K562 (cell line): ENCODE results near the gene CADPS2. TPM values are rescaled to one million over a fixed set of nuclear protein-coding genes. Genes with fewer than 3 reads are reported as not detected.

Experiments used
- ATAC-seq: fragments of 200-7000 bp; cut with Tn5 transposase; 3 replicates; pipeline ENCODE4 v1.9.1; 2020; ENCODE audit warnings: moderate library complexity
- BruUV-seq: library from RNA; stranded (reverse); fragments of 400-500 nt; replicated peaks from 2 replicates; lab custom pipeline; 2021; lab: Mats Ljungman, UMichigan
- CTCF ChIA-PET: fragments of 300-600 bp; formaldehyde crosslinking; extraction: SDS; loops from one replicate; lab custom pipeline; 2021; ENCODE audit warnings: low intra/inter-chr PET ratio; lab: Yijun Ruan, JAX
- POLR2A ChIA-PET: fragments of 300-600, 350-650 bp; sonication (Branson Sonifier 250); formaldehyde crosslinking; extraction: SDS; loops from one replicate; lab custom pipeline; 2021; ENCODE audit warnings: antibody characterized with exemption, inconsistent platforms; lab: Yijun Ruan, JAX
- DNase-seq, 4 experiments: peaks; one replicate each; pipeline versions ENCODE4 v3.0.0 to v3.0.0-alpha.2; 2011 to 2018; ENCODE audit warnings: low spot score in 3 of 4, mixed read lengths in 3 of 4; ENCODE audit errors: extremely low read depth in 1 of 4
- FAIRE-seq: peaks from 2 replicates; lab custom pipeline; 2011; peaks lifted over from hg19 to GRCh38; lab: Jason Lieb, UNC
- H2AFZ ChIP-seq: 2 replicates; pipeline ENCODE4 v1.6.0; 2011; ENCODE audit warnings: low read depth, low read length, control low read depth, inconsistent platforms
- H3K27ac ChIP-seq: fragments of 200-600 bp; 3 replicates; pipeline ENCODE4 v1.8.0; 2011; ENCODE audit warnings: low read depth, mild to moderate bottlenecking, control low read depth, inconsistent platforms, low read length, moderate library complexity, mixed read lengths; ENCODE audit errors: extremely low read depth
- H3K27me3 ChIP-seq, 2 experiments: fragments of 300-600 bp in 1 of 2; 2 replicates in 1 of 2; 3 replicates in 1 of 2; pipeline versions ENCODE4 v1.6.0 to v1.8.0; 2011; ENCODE audit warnings: inconsistent platforms in 2 of 2, low read length in 2 of 2, mild to moderate bottlenecking in 1 of 2, mixed read lengths in 1 of 2, moderate library complexity in 1 of 2; ENCODE audit not compliant: control insufficient read depth in 2 of 2, insufficient read depth in 2 of 2
- H3K36me3 ChIP-seq: fragments of 300-600 bp; 3 replicates; pipeline ENCODE4 v1.8.0; 2011; ENCODE audit warnings: mild to moderate bottlenecking, low read length, inconsistent platforms; ENCODE audit not compliant: control insufficient read depth, insufficient read depth
- H3K4me1 ChIP-seq, 2 experiments: fragments of 200-600 bp in 1 of 2; replicated peaks in 1 of 2; 2 replicates in 1 of 2; 3 replicates in 1 of 2; pipeline versions ENCODE4 v1.5.1 to v1.8.0; 2011; ENCODE audit warnings: inconsistent platforms in 2 of 2, low read length in 2 of 2, mild to moderate bottlenecking in 1 of 2, mixed read lengths in 1 of 2, moderate library complexity in 1 of 2; ENCODE audit not compliant: control insufficient read depth in 2 of 2, insufficient read depth in 2 of 2
- H3K4me2 ChIP-seq: 2 replicates; pipeline ENCODE4 v1.6.1; 2011; ENCODE audit warnings: low read length, control low read depth, inconsistent platforms, mixed read lengths; ENCODE audit not compliant: insufficient read depth
- H3K4me3 ChIP-seq: fragments of 200-600 bp; sonication (generic), shearing (Covaris generic); 2 replicates; pipeline ENCODE4 v1.5.1; 2016; ENCODE audit warnings: control low read depth, inconsistent platforms
- H3K79me2 ChIP-seq: fragments of 200-600 bp; 3 replicates; pipeline ENCODE4 v1.8.0; 2011; ENCODE audit warnings: low read length, inconsistent platforms; ENCODE audit not compliant: control insufficient read depth, insufficient read depth
- H3K9ac ChIP-seq, 2 experiments: 2 replicates each; pipeline versions ENCODE4 v1.6.0 to v1.6.1; 2011; ENCODE audit warnings: low read depth in 2 of 2, low read length in 2 of 2, control low read depth in 1 of 2, inconsistent platforms in 1 of 2, mild to moderate bottlenecking in 1 of 2, mixed read lengths in 1 of 2; ENCODE audit not compliant: insufficient read depth in 1 of 2
- H3K9me1 ChIP-seq: one replicate; pipeline ENCODE4 v1.6.0; 2011; ENCODE audit warnings: inconsistent platforms, mild to moderate bottlenecking, low read length, moderate library complexity; ENCODE audit not compliant: control insufficient read depth, insufficient read depth
- H3K9me3 ChIP-seq: replicated peaks from 2 replicates; pipeline ENCODE4 v1.5.1; 2011; ENCODE audit warnings: low read depth, low read length, inconsistent platforms; ENCODE audit not compliant: control insufficient read depth, insufficient read depth
- H4K20me1 ChIP-seq: replicated peaks from 2 replicates; pipeline ENCODE4 v1.6.1; 2011; ENCODE audit warnings: low read length, inconsistent platforms, mixed read lengths; ENCODE audit not compliant: control insufficient read depth, insufficient read depth
- ARID1B ChIP-seq: fragments of 450-650 bp; IDR thresholded peaks from 2 replicates; pipeline ENCODE4 v1.6.1; 2016; ENCODE audit warnings: antibody characterized with exemption, mild to moderate bottlenecking, inconsistent platforms
- FIP1L1 ChIP-seq: fragments of 200-400 bp; formaldehyde crosslinking; IDR thresholded peaks from 2 replicates; pipeline ENCODE4 v1.6.1; 2018; ENCODE audit warnings: mild to moderate bottlenecking, low read depth, low read length; ENCODE audit not compliant: poor library complexity, severe bottlenecking
- FOXK2 ChIP-seq, 2 experiments: fragments of 450-650 bp; IDR thresholded peaks in 1 of 2; conservative IDR thresholded peaks in 1 of 2; 2 replicates each; pipeline ENCODE4 v1.6.1; 2016; ENCODE audit warnings: low read depth in 2 of 2, mild to moderate bottlenecking in 1 of 2
- MAZ ChIP-seq, 2 experiments: fragments of 450-650 bp in 1 of 2; sonication (generic) in 1 of 2; formaldehyde crosslinking; IDR thresholded peaks in 1 of 2; conservative IDR thresholded peaks in 1 of 2; 2 replicates each; pipeline versions ENCODE4 v1.4.0 to v1.5.0; 2020; ENCODE audit warnings: mild to moderate bottlenecking in 1 of 2, missing genetic modification reagents in 1 of 2
- NCOA1 ChIP-seq: fragments of 450-650 bp; IDR thresholded peaks from 2 replicates; pipeline ENCODE4 v1.6.1; 2016; ENCODE audit warnings: low read depth
- RAD51 ChIP-seq: fragments of 450-650 bp; IDR thresholded peaks from 2 replicates; pipeline ENCODE4 v1.7.1; 2016; ENCODE audit warnings: low read depth, mild to moderate bottlenecking, borderline replicate concordance
- RBM14 ChIP-seq: fragments of 200-400 bp; formaldehyde crosslinking; IDR thresholded peaks from 2 replicates; pipeline ENCODE4 v1.6.1; 2018; ENCODE audit warnings: low read depth, mild to moderate bottlenecking, low read length, moderate library complexity, borderline replicate concordance; ENCODE audit not compliant: insufficient read depth
- WGBS: fragments of 100-300 bp; shearing (Covaris generic); methylation state at CpG from one replicate; pipeline ENCODE4 v1.1.6; 2016; ENCODE audit warnings: low coverage, mixed read lengths; ENCODE audit not compliant: insufficient coverage; ENCODE audit errors: missing lambda C conversion rate; 5-methylcytosine and 5-hydroxymethylcytosine counted together
- in situ Hi-C: fragments of 300-500 bp; cut with MboI; formaldehyde crosslinking; loops from 4 replicates; pipeline ENCODE4 v1.15.0; 2018; ENCODE audit warnings: inconsistent platforms, mixed read lengths
- intact Hi-C: fragments of 100-400 bp; cut with micrococcal nuclease; formaldehyde crosslinking; loops from 2 replicates; pipeline ENCODE4 v1.14.2; 2022
- polyA plus RNA-seq, 8 experiments: library from polyadenylated mRNA; depleted of rRNA in 4 of 8; stranded (reverse) in 5 of 8; unstranded in 3 of 8; fragments of >200 nt; fragmentation: Nextera tagmentation in 2 of 8; fragmentation: Illumina TruSeq in 1 of 8; extraction: Ambion mirVana in 2 of 8; extraction: Trizol in 1 of 8; gene quantifications; 2 replicates each; pipeline versions ENCODE4 v1.2.1 to v1.2.3, GENCODE V29; 2011 to 2014; ENCODE audit warnings: inconsistent platforms in 1 of 8, missing spikeins in 1 of 8
- total RNA-seq, 7 experiments: library from RNA; depleted of rRNA in 6 of 7; stranded (reverse); fragments of >200 nt in 6 of 7; fragmentation: Illumina TruSeq in 2 of 7; extraction: Trizol in 2 of 7; gene quantifications; 2 replicates each; pipeline versions ENCODE4 v1.2.1 to v1.2.3, GENCODE V29; 2011 to 2021; ENCODE audit warnings: low replicate concordance in 1 of 7
- TF ChIP-seq, protein P1 (sequence below): fragments of 450-650 bp; formaldehyde crosslinking; IDR thresholded peaks from 2 replicates; pipeline ENCODE4 v1.4.0; 2020; ENCODE audit warnings: mild to moderate bottlenecking, mixed read lengths

CADPS2 gene
- total and polyA plus RNA-seq, 9 of the 15 experiments (the other 6 are each of a cell fraction or from before 2014, with no cell fraction given) = 0.03 to 0.14 (median 0.04) TPM; not detected in 1

DNA sequence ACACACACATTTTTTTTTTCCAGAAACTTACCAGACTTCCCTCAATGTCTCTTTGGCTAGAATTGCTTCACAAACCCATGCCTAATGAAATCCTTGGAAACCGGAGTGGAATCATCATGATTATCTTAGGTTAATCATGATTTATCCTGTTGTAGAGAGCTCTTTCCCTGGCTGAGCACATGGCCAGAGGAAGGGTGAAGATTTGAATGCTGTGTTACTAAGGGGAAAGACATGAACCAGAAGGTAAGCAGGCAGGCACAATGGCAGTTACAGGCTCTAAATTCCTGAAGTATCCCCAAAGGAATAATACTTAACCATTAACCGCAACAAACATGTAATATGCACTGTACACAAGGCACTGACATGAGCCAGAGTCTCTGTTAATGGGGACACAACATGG, 179.4 kb downstream of the CADPS2 start:
- no peak overlapping the region for H2AFZ ChIP-seq
- FAIRE-seq = no peak
- no peaks in the 10 kb centered on the region for H3K27me3 ChIP-seq
- H3K9ac ChIP-seq = no peak overlapping the region
- ChIA-PET POLR2A (no interaction called here), CTCF (no interaction called here)
- H3K36me3 ChIP-seq = no peaks in the 10 kb centered on the region
- no peaks in the 10 kb centered on the region for H4K20me1 ChIP-seq
- no peak for DNase-seq
- BruUV-seq = no TSS peak
- H3K4me3 ChIP-seq = no peak overlapping the region
- H3K79me2 ChIP-seq = no peaks in the 10 kb centered on the region
- intact Hi-C loops = no loop called here
- TF ChIP-seq NCOA1 = no peak
- TF ChIP-seq FIP1L1 = no peak
- no peak for TF ChIP-seq FOXK2 (conservative IDR thresholded peaks at IDR 0.05 in 1 of 2, IDR thresholded peaks at IDR 0.05 in 1 of 2; ENCODE audit: low read depth in 2 of 2)
- TF ChIP-seq ARID1B = no peak
- no peak for TF ChIP-seq MAZ (CRISPR knock-in tag; conservative IDR thresholded peaks at IDR 0.05 in 1 of 2, IDR thresholded peaks at IDR 0.05 in 1 of 2)
- TF ChIP-seq, protein P1, sequence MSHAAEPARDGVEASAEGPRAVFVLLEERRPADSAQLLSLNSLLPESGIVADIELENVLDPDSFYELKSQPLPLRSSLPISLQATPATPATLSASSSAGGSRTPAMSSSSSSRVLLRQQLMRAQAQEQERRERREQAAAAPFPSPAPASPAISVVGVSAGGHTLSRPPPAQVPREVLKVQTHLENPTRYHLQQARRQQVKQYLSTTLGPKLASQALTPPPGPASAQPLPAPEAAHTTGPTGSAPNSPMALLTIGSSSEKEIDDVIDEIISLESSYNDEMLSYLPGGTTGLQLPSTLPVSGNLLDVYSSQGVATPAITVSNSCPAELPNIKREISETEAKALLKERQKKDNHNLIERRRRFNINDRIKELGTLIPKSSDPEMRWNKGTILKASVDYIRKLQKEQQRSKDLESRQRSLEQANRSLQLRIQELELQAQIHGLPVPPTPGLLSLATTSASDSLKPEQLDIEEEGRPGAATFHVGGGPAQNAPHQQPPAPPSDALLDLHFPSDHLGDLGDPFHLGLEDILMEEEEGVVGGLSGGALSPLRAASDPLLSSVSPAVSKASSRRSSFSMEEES (CRISPR knock-in tag) = no peak
- TF ChIP-seq RBM14 = no peak
- no peak for TF ChIP-seq RAD51
- no peak for ATAC-seq
- no peak overlapping the region for H3K27ac ChIP-seq
- 4% methylated on average over 2 of the region's 2 CpGs for WGBS
- no peaks in the 10 kb centered on the region for H3K9me1 ChIP-seq
- in situ Hi-C loops = no loop called here
- H3K4me2 ChIP-seq = no peak overlapping the region
- peaks cover 2% of the 10 kb centered on the region for H3K9me3 ChIP-seq
- no peaks in the 10 kb centered on the region for H3K4me1 ChIP-seq
